HepG2 (cell line): Measurements from ENCODE around the gene TERB2. TPM values are rescaled to one million over a fixed set of nuclear protein-coding genes. Genes with fewer than 3 reads are reported as not detected.

Experiments
- CERS6 ChIP-seq: sonication (generic); formaldehyde crosslinking; IDR thresholded peaks from 2 replicates; pipeline ENCODE4 v1.5.0; 2020; ENCODE audit warnings: missing genetic modification reagents
- CHCHD3 ChIP-seq: sonication (generic); formaldehyde crosslinking; IDR thresholded peaks from 2 replicates; pipeline ENCODE4 v1.8.0; 2022; ENCODE audit warnings: mild to moderate bottlenecking, missing genetic modification reagents, moderate library complexity
- CREB3 ChIP-seq: sonication (generic); formaldehyde crosslinking; IDR thresholded peaks from 2 replicates; pipeline ENCODE4 v1.5.0; 2020; ENCODE audit warnings: missing genetic modification reagents
- ETV6 ChIP-seq: sonication (generic); formaldehyde crosslinking; conservative IDR thresholded peaks from 2 replicates; pipeline ENCODE4 v1.4.0; 2020; ENCODE audit warnings: missing genetic modification reagents
- FOXP4 ChIP-seq: sonication (generic); formaldehyde crosslinking; IDR thresholded peaks from 2 replicates; pipeline ENCODE4 v1.4.0; 2020; ENCODE audit warnings: missing genetic modification reagents
- MAFG ChIP-seq: sonication (generic); formaldehyde crosslinking; IDR thresholded peaks from 2 replicates; pipeline ENCODE4 v1.5.1; 2020; ENCODE audit warnings: mild to moderate bottlenecking, missing genetic modification reagents
- NFKB2 ChIP-seq: sonication (generic); formaldehyde crosslinking; IDR thresholded peaks from 2 replicates; pipeline ENCODE4 v1.4.0; 2020; ENCODE audit warnings: missing genetic modification reagents, borderline replicate concordance
- NR0B2 ChIP-seq: sonication (generic); formaldehyde crosslinking; IDR thresholded peaks from 2 replicates; pipeline ENCODE4 v1.4.0; 2020; ENCODE audit warnings: mild to moderate bottlenecking, missing genetic modification reagents
- SRSF4 ChIP-seq: fragments of 200-400 bp; formaldehyde crosslinking; IDR thresholded peaks from one replicate; pipeline ENCODE4 v1.6.1; 2018; ENCODE audit warnings: mild to moderate bottlenecking, low read depth, low read length, moderate library complexity; ENCODE audit not compliant: poor library complexity, severe bottlenecking
- TEAD2 ChIP-seq: sonication (generic); formaldehyde crosslinking; IDR thresholded peaks from 2 replicates; pipeline ENCODE4 v1.9.0; 2021; ENCODE audit warnings: missing genetic modification reagents
- WIZ ChIP-seq: sonication (generic); formaldehyde crosslinking; IDR thresholded peaks from 2 replicates; pipeline ENCODE4 v1.5.1; 2020; ENCODE audit warnings: mild to moderate bottlenecking, missing genetic modification reagents
- XBP1 ChIP-seq: sonication (generic); formaldehyde crosslinking; IDR thresholded peaks from 2 replicates; pipeline ENCODE4 v1.5.0; 2020; ENCODE audit warnings: missing genetic modification reagents
- XRCC5 ChIP-seq: fragments of 200-400 bp; formaldehyde crosslinking; optimal IDR thresholded peaks from 2 replicates; pipeline ENCODE3; 2017; ENCODE audit warnings: mild to moderate bottlenecking, low read length
- ZBTB20 ChIP-seq: sonication (generic); formaldehyde crosslinking; IDR thresholded peaks from 2 replicates; pipeline ENCODE4 v1.8.1; 2023; ENCODE audit warnings: missing genetic modification reagents, low read depth, mild to moderate bottlenecking, borderline replicate concordance
- ZBTB46 ChIP-seq: sonication (generic); formaldehyde crosslinking; IDR thresholded peaks from 2 replicates; pipeline ENCODE4 v1.4.0; 2020; ENCODE audit warnings: mild to moderate bottlenecking, missing genetic modification reagents, borderline replicate concordance
- ZFX ChIP-seq: sonication (generic); formaldehyde crosslinking; IDR thresholded peaks from 2 replicates; pipeline ENCODE4 v1.4.0; 2020; ENCODE audit warnings: mild to moderate bottlenecking, low read depth, missing genetic modification reagents, moderate library complexity
- ZNF17 ChIP-seq: sonication (generic); formaldehyde crosslinking; IDR thresholded peaks from 2 replicates; pipeline ENCODE4 v1.5.0; 2020; ENCODE audit warnings: mild to moderate bottlenecking, missing genetic modification reagents
- ZNF234 ChIP-seq: sonication (generic); formaldehyde crosslinking; conservative IDR thresholded peaks from 2 replicates; pipeline ENCODE4 v1.5.1; 2020; ENCODE audit warnings: mild to moderate bottlenecking, missing genetic modification reagents
- ZNF780A ChIP-seq: sonication (generic); formaldehyde crosslinking; IDR thresholded peaks from 2 replicates; pipeline ENCODE4 v1.8.0; 2022; ENCODE audit warnings: mild to moderate bottlenecking, missing genetic modification reagents, moderate library complexity
- ZNF792 ChIP-seq: IDR thresholded peaks from 2 replicates; pipeline ENCODE4 v1.6.1; 2016
- ZSCAN5A ChIP-seq: sonication (generic); formaldehyde crosslinking; IDR thresholded peaks from 2 replicates; pipeline ENCODE4 v1.8.0; 2022; ENCODE audit warnings: mild to moderate bottlenecking, missing genetic modification reagents, borderline replicate concordance
- polyA plus RNA-seq, 8 experiments: library from polyadenylated mRNA; depleted of rRNA in 3 of 8; stranded (reverse) in 7 of 8; unstranded in 1 of 8; fragments of >200 nt; fragmentation: Illumina TruSeq in 4 of 8; extraction: Trizol in 4 of 8; gene quantifications; 2 replicates each; pipeline versions ENCODE4 v1.2.1 to v1.2.3, GENCODE V29; 2011 to 2016; ENCODE audit warnings: low read depth in 4 of 8, missing spikeins in 1 of 8, mixed read lengths in 1 of 8; ENCODE audit not compliant: insufficient read depth in 1 of 8
- total RNA-seq, 5 experiments: library from RNA; depleted of rRNA; stranded (reverse); fragments of >200 nt; fragmentation: Illumina TruSeq; extraction: Trizol; gene quantifications; 2 replicates each; pipeline ENCODE4 v1.2.3, GENCODE V29; 2016; ENCODE audit warnings: low read depth in 1 of 5

TERB2 gene
- total and polyA plus RNA-seq, 2 of the 13 experiments (the other 11 are each of a cell fraction or from before 2014, with no cell fraction given) = not detected

GRCh38 chr15:45022871-45023658, 66.6 kb downstream of the TERB2 start, which contains the start of gene SORD (continued):
- TF ChIP-seq ZBTB46 (CRISPR knock-in tag) = no peak
- TF ChIP-seq NR0B2 = peak; percentile 55; the same call in 1 of the 2 replicates
- TF ChIP-seq ZNF780A (CRISPR knock-in tag) = no peak
- no peak for TF ChIP-seq XBP1 (CRISPR knock-in tag)
- peak; percentile 36; the same call in 1 of the 2 replicates for TF ChIP-seq ZNF792 (CRISPR knock-in tag)
- no peak; the same call in 1 of the 2 replicates for TF ChIP-seq ETV6 (CRISPR knock-in tag)
- TF ChIP-seq NFKB2 (CRISPR knock-in tag) = peak; percentile 65; the same call in 1 of the 2 replicates
- 0 out of 2 replicates have a peak, but pooled peaks have one; percentile 69 for TF ChIP-seq ZNF234
- TF ChIP-seq ZSCAN5A = no peak
- peak; percentile 95 for TF ChIP-seq ZFX
- TF ChIP-seq SRSF4 = no peak
- 0 out of 2 replicates have a peak, but pooled peaks have one; percentile 68 for TF ChIP-seq CREB3 (CRISPR knock-in tag)
- TF ChIP-seq XRCC5 = no peak
- TF ChIP-seq CERS6 (CRISPR knock-in tag) = no peak
- TF ChIP-seq CHCHD3 (CRISPR knock-in tag) = no peak
- no peak for TF ChIP-seq MAFG (CRISPR knock-in tag)
- no peak for TF ChIP-seq ZNF17 (CRISPR knock-in tag)
- TF ChIP-seq WIZ (CRISPR knock-in tag) = no peak
- no peak for TF ChIP-seq TEAD2
- TF ChIP-seq FOXP4 = peak; percentile 35
- peak; percentile 85 for TF ChIP-seq ZBTB20
